HuH-7.5 (cell line): ENCODE results near the gene KCNC4.

ENCODE experiments used
- DNase-seq: peaks from one replicate; pipeline ENCODE4 v3.0.0; 2011; ENCODE audit warnings: low spot score

Gene KCNC4

DNA sequence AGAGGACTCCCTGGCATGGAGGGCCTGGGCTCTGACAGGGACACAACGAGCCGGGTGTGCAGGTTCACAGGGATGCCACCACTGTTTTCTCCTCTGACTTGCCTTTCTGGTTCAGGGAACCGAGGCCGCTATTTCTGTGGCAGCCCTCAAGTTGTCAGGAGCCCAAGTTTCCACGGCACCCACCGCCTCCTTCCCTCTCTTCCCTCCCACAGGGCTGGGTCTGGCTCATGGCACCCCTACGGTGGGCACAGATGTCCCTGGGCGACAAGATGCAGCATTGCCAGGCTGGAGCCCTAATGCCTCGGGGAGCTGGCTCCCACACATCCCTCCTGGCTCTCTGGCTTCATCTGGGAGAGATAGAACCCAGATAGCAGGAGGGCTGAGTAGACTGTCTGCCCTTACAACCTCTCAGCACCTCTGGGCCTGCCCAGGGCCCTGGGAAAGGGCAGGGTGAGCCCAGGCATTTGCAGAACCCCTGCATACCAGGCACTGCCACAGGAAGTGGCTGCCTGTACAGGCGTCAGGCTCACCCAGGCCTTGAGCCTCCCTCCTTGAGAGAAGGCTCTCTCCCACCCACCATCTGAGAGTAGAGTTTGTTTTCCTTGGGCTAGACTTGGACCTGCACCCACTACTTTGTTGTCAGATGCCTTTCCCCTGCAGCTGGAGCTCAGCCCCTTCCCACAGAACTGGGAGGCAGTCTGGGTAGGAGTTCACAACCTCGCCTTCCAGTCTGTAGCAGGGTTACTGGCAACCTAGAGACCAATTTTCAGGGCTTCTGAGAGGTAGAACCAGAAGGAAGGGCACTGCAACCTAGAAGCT lies 20.5 kb downstream of the KCNC4 start:
- DNase-seq: no peak

DNA sequence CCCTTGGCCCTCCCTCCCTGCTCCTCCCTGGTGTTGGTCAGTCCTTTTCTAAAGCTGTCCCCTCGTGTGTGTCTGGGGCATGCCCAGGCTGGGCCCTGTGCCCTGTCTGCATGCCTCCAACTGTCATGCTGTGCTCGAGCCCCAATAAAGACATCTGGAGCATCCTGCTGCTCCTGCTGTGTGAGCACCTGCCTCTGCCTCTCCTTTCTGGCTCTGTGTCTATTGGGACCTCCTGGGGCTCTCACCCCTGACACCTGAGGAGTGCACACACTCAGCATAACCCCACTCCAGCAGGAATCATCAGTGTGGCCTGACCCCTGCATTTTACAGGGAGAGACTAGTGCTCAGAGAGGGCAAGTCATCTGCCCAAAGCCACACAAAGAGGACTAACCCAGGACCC lies 23.7 kb downstream of the KCNC4 start:
- no peak for DNase-seq

DNA sequence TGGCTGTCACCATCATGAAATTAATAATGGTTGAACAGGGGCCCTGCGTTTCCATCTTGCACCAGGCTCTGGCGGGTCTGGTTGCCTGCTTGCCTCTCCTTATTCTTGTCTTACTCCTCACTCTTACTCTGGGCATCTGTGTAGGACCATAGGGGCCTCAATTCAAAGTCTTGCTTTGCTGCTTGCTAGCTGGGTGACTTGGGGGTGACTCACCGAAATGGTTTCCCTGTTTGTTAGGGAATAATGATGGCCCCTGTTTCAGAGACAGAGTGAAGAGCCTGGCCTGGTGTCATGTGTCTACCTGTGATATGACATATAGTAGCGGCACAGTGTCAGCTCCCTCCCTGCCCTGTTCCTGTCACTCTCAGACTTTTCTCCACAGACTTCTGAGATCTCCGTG lies 24.6 kb downstream of the KCNC4 start:
- DNase-seq: no peak

DNA sequence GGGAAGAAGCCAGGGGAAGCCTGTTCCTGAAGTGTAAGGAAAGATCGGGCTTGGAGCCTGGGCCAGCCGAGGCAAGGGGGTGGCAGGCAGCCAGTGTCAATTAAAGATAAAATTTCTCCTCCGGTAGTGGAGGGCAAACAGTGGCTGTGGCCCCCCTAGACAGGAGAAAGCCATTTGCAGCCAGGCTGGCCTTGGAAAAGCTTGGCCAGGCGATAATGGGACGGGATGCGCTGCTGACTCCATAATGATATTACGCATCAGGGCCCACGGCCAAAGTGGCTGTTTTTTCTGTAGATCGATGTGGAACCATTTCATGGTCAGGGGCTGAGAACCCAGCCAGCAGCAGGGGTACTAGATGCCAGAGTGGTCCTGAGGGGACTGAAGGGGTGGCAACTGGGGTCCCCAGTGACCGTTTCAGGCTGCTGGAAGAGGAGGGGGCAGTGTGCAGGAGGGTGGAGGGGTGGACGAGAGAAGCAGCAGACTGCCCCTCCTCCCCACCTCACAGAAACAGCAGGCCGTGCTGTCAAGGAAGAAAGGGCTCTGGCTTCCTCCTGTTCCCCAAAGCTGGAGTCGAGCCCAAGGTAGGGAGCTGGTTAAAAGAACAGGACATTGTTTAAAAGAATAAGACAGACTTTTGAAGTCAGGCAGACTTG lies 25.2 kb downstream of the KCNC4 start:
- DNase-seq: no peak

DNA sequence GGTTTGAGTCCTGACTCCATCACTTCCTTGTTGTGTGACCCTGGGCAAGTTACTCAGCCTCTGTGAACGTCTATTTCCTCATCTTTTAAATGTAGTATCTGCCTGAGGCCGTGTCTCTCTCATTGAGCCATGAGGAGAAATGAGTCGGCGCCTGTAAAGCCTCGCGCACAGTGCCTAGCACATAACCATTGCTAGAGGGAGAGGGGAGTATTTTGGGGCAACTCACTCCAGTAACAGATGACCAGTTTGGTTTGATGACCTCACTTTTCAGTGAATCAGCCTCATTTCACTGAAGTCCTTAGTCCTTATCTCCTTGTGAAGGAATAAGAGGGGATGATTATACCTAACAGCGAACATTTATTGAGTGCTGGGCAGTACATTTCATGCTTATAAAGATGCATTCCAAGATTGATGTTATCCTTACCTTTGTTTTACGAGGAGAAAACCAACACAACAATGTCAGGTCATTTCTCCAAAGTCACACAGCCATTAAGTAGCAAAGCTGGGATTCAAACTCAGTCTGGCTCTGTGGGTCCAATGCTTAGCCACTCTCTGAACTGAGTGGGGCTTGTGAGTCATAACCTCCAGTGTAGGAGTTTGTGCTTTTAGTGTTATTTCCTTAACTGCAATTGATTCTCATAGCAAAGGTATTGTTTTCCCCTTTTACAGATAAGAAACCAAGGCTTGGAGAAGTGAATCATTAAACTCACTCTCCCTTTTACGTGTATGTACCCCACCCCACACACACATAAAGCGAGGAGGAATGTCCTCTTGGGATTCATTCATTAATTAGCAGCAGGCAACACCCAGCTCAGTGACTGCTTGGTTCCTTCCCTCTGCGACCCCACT lies 25.9 kb downstream of the KCNC4 start:
- no peak for DNase-seq

DNA sequence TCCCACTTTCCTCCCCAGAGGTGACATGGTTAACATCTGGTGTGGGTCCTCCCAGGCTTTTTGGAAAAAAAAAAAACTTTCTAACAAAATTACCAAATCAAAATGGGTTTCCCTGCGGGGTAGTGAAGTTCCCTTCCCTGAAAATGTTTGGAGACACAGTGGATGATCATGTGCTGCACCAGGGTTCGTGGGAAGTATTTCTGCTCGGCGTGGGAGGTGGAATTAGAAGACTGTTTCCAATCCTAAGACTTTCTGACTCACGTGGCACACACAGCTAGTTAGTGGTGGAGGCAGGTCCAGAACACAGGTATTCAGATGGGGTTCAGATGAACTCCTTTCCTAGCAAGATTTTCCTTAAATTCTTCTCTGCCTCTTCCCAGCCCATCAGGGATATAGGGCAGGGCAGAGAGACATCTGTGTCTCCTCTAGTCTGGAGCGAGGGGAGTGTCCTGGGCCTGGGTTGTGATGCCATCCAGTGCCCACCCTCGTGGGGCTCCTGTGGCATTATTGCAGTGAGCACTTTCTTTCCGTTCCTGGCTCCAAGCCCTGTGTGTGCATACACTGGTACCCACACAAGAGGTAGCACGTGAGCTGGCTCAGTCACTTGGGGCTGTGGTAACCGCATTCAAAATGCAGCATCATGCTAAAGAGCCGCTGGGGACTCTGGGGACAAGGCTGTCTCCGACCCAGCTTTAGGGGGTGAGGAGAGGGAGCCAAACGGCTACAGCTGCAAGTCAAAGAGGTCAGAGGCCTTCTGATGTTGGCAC lies 27.5 kb downstream of the KCNC4 start:
- no peak for DNase-seq

DNA sequence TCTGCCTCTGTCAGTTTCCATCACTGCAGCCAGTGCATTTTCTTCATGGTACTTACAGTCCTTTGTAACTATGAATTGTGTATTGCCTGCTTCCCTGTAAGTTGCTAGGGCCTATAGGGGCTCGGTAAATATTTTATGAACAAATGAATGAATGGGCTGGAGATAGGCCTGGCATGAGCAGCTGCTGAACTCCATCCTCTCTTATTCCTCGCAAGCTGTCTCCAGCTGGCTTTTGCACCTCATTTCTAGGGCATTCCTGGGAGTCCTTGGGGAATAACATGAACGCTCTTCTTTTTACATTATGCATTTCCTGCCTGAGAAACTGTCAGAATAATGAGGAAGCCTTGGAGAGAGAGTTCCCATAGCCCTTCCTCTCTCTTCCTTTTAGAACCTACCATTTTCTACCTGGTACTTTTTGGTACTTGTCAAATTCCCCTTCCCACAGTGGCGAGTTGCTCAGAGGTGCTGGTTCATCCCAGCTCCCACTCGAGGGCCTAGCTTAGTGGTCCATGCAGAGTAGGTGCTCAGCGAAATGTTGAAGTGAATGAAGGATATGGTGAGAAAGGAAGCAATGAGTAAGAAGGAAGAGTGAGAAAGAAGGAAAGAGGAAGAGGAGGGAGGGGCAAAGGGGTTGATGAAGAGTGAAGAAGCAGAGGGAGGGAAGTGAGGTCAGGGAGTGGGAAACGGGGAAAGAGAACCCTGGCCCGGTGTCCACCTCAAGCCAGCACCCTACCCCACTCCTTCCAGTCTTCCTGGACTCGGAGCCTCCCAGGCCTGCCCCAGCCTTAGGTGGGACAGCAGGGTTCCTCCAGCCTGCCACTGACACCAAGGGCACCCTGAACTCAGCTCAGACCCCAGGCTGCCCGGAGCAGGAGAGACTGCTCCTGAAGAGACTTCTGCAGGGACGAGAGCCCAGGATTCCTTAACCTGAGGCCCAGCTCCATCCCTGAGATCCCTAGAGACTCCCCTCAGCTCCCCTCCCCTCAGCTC lies 29.6 kb downstream of the KCNC4 start:
- no peak for DNase-seq

DNA sequence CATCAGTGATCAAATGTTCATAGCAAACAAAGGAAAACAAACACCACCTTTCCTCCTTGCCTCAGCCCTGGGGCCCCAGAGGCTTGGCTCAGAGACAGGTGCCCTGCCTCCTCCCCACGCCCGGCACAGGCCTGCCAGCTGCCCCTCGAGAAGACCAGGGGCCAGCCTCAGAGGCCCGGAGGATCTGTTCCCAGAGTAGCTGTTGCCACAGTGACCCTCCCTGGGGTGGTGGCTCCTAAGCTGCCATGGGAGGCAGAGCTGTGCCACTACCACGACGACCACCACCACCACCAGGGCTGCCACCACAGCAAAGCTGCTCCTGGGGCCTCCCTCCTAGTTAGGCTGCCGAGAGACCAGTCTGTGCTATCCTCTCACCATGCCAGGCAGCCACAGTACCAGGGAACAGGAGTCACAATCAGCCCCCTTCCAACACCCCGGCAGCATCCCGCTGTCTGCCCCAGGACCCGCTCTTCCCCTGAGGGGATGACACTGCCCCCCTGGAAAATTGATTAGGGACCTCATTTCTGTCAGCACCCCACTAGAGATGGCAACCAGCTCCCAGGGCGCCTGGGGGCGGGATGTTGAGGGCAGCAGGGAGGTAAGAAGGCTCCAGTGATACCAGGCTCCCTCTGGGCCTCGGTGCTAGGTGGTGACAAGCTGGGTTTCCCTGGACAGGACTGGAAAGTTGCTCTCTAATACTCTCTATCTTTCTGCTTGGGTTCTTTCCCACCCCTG lies 30.5 kb downstream of the KCNC4 start:
- no peak for DNase-seq

DNA sequence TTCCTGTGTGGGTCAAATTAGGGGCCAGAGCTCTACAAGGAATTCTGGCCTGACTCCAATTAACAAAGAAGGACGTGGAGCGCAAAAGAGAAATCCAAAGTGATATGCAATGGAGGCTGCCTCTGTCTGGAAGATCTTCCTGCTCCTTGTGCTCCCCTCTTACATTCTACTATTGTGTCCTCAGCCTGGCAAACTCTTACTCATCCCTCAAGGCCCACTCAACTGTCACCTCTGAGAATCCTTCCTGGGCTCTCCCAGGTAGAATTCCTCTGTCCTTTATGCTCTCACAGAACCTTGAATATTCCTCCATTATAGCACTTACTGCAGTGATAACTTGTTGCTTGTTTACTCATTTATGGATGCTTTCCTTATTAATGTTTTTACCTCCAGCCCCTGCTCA lies 31.4 kb downstream of the KCNC4 start:
- DNase-seq: no peak

DNA sequence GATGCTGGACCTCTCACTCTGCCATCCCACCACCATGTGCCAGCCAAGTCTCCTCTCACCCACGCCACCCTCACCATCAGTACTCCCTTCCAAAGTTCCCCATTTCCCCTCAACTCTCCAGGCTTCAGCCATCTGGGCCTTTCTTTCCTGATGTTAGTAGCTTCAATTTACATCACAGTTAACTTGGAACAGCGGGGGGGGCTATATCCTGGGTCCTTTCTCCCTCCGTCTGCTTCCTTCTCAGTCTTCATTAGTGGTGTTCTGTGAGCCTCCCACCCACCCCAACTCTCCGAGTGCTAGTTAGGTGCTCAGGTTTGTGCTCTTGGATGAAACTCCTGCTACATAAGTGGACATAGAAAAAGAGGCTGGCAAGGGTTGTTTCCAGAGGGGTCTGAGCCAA lies 31.9 kb downstream of the KCNC4 start:
- DNase-seq: no peak

DNA sequence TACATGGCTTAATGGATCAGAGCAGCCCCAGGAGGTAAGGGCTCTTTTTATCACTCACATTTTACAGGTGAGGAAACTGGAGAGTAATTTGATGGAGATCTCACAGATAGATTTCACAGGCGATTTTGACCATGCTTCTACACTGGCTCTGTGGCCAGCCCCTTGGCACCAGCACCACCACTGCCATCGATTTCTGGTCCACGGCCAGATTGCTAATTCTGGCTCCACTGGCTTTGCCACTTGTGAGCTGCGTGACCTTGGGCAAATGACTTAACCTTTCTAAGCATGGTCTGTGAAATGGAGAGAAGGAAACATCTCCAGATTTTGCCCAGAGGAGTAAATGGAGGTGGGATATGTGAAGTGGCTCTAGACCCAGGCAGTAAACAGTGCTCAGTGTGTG lies 32.6 kb downstream of the KCNC4 start:
- DNase-seq: no peak

DNA sequence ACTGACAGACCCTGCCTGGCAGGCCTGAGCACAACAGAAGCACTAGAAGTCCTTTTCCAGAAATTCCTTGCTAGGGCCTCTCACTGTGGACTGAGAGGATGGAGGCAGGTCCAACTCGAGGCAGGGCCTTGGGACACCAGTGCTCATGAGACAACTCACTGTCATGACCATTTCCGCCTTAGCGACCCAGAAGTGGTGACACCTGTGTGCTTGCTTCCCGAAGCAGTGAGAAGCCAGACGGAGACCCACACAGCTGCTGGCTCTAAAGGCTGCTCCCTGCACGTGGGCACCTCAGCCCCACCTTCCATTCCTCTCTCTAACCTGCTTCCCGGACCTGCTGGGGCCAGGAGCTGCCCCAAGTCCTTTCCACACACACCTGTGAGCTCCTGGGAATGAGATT lies 33.0 kb downstream of the KCNC4 start:
- DNase-seq: no peak

DNA sequence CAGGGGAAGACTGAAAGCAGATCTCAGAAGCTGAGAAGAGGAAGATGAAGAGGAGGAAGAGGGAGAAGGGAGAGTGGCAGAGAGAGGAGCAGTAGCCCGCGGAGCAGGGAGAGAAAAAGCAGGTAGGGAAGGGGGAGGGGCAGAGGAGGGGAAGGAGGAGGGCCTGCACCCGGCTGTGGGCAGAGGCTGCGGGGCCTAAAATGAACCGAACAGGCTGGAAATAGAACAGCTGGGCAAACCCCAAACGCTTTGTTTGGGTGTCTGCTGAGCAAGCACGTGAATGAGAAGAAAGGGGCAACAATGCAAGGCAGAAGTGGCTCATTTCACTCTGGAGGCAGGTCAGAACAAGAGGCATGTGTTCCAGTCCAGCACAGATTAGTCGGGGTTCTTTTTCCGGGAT lies 33.5 kb downstream of the KCNC4 start:
- DNase-seq: no peak

DNA sequence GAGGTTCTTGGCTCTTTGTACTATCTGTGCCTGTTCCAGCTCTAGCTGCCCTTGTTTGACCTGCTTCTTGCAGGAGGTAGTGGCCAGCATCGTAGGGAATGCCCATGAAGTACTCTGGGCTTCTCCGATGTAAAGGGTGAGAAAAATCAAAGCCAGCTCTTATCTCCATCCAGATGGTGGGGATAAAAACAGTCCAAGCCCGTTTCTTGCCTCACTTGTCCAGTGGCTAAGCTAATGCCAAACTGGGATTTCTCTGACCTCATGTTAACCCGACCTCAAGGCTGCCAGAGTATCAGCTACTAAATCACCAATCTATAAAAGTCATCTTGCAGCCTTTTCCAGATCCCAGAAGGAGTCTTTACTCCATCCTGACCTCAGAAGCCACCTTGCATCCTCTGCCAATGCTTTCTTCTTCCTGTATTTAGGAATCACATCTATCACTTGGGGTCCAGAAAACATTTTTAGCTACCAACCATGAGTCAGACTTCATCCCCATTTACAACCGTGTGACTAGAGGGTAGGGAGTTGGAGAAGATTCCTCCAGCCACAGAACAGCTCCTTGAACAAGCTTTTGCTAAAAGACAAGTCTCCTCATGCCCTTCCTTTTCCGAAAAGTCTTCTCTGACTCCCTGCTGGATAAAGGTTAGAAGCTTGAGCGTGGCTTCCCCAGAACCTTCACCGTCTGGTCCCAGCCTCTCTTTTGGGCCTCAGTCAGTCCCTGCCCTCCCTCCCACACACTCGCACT lies 35.9 kb downstream of the KCNC4 start:
- no peak for DNase-seq

DNA sequence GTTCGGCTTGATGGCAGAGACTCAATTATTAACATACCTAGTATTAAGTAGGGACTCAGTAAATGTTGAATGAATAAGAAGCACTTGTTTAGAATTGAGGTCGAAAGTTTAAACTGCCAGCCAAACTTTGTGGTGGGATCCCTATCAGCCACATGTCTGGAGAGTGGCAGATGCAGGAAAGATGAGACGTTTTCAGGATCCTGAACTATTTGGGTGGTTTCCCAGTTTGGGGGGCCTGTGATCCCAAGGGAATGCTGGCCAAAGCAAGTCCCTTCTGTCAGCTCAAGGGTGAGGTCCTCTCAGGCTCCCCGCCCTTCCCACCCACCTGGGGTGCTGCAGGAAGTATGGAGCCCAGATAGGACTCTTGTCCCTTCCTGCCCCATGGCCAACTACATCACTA lies 38.6 kb downstream of the KCNC4 start:
- DNase-seq: no peak

DNA sequence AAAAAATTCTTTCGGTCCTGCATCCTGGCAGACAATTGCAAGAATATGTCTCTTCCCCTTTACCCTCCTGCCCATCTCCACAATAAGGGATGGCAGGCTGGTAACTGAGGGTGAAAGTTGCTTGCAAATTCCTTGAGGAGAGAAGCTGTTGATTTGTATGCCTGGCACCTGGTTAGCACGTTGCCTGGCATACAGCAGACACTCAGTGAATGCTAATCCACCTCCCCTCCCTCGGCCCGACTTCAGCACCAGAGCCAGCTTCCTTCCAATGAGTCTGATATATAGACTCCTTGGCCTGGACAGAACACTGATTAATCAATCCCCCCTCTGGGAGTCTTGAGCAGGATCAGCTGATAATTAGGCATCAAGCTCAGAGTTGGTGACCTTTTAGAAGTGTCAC lies 39.1 kb downstream of the KCNC4 start:
- DNase-seq: no peak

DNA sequence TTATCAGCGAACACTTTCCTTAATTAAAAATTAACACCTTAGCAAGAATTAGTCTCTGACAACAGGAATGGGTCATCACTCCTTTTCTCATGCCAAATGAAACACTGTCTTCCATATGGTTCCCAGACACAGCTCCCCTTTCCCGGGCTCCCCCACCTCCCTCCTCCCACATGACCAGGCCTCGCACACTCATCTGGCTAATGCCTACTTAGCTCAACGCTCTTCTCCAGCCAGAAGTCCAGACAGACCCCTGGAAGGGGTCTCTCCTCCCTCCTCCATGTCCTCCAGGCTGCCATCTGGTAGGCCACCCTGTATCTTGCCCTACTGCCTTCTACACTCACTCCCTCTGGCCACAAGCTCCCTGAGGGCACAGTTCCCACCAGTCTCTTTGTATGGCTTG lies 39.9 kb downstream of the KCNC4 start:
- DNase-seq: no peak

DNA sequence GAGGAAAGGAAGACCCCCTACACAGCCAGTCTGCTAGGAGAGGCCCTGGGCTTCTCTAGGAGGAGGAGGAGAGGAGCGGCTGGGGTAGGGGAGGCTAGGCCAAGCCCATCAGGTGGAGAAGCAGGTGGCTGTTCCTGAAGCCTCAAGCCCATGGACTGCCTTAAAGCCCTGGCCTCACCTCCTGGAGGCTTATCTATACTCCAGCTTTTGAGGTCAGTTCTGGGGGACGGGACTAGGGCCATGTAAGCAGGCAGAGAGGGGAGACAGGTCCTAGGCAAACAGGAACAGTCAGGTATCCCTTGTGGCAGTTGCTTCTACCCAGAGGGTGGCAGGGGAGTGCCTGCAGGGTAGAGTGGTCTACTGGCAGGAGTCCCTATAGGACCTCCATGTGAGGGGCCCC lies 40.6 kb downstream of the KCNC4 start:
- DNase-seq: no peak

DNA sequence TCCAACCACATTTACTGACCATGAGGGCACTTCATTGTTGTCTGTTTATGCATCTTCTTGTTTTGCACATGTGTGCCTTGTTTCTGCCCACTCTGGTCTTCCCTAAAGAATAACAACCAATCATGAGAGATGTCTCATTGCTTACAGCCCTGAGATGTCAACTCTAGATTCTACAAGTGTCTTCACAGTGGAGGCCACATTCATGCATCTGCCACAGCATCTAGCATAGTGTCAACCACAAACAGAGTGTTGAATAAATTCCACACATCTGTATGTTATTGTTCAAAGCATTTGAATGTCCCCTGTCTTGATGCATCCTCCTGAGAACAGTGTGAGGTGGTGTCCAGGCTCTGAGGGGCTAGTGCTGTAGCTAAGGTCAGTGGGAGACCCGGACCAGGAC lies 43.1 kb downstream of the KCNC4 start:
- DNase-seq: no peak
